Adipocyte (in vitro differentiated cells): ENCODE data around the gene TENM4.

ENCODE experiments used
- DNase-seq: peaks from one replicate; pipeline ENCODE4 v3.0.0-alpha.2; 2015; ENCODE audit warnings: low read depth
- H3K27me3 ChIP-seq: replicated peaks from 2 replicates; pipeline ENCODE4 v1.7.0; 2013; ENCODE audit warnings: mild to moderate bottlenecking, low read length, moderate library complexity; ENCODE audit not compliant: control insufficient read depth, insufficient read depth
- H3K36me3 ChIP-seq: 2 replicates; pipeline ENCODE4 v1.7.0; 2013; ENCODE audit warnings: low read length, mild to moderate bottlenecking, moderate library complexity; ENCODE audit not compliant: control insufficient read depth, insufficient read depth, severe bottlenecking
- H3K4me1 ChIP-seq: 2 replicates; pipeline ENCODE4 v1.7.0; 2013; ENCODE audit warnings: mild to moderate bottlenecking, low read length, moderate library complexity; ENCODE audit not compliant: control insufficient read depth, insufficient read depth
- H3K4me3 ChIP-seq: 2 replicates; pipeline ENCODE4 v1.7.0; 2013; ENCODE audit warnings: mild to moderate bottlenecking, low read length, moderate library complexity
- H3K9ac ChIP-seq: 2 replicates; pipeline ENCODE4 v1.7.0; 2013; ENCODE audit warnings: mild to moderate bottlenecking, low read length, moderate library complexity
- H3K9me3 ChIP-seq: 2 replicates; pipeline ENCODE4 v1.7.0; 2013; ENCODE audit warnings: mild to moderate bottlenecking, low read length, moderate library complexity; ENCODE audit not compliant: control insufficient read depth

TENM4 gene

GRCh38 chr11:79417069-79417920 is 23.5 kb downstream of the TENM4 start:
- no peak overlapping the region for H3K4me3 ChIP-seq
- peaks cover 39% of the 10 kb centered on the region for H3K4me1 ChIP-seq
- H3K9me3 ChIP-seq, result no peaks in the 10 kb centered on the region
- H3K36me3 ChIP-seq, result peaks cover 6% of the 10 kb centered on the region
- DNase-seq, result no peak
- H3K27me3 ChIP-seq, result no peaks in the 10 kb centered on the region
- H3K9ac ChIP-seq, result no peak overlapping the region

GRCh38 chr11:79415912-79416311 is 24.9 kb downstream of the TENM4 start:
- no peaks in the 10 kb centered on the region for H3K27me3 ChIP-seq
- no peak overlapping the region for H3K9ac ChIP-seq
- peaks cover 40% of the 10 kb centered on the region for H3K4me1 ChIP-seq
- no peak for DNase-seq
- H3K4me3 ChIP-seq, result no peak overlapping the region
- H3K36me3 ChIP-seq, result peaks cover 6% of the 10 kb centered on the region
- H3K9me3 ChIP-seq, result no peaks in the 10 kb centered on the region

DNA sequence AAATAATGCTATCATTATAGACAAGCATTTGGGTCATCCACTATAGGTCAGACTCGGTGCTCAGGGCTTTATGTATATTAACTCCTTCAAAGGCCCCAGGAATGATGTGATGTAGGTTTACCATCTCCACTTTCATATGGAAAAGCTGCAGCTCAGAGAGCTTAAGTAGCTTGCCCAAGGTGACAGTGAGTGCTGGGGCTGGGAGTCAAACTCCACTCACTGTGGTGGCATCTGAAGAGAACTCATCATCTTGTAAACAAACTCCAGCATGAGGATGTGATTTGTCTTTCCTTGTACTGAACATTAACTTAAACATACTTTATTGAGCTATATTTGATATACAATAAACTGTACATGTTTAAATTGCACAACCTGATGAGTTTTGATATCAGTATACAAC is 25.4 kb downstream of the TENM4 start:
- DNase-seq, result no peak
- Histone ChIP-seq H3K36me3 (peaks cover 6% of the 10 kb centered on the region), H3K4me1 (peaks cover 40% of the 10 kb centered on the region), H3K27me3 (no peaks in the 10 kb centered on the region), H3K9me3 (no peaks in the 10 kb centered on the region), H3K4me3 (peak overlapping the region; percentile 56), H3K9ac (peak overlapping the region; percentile 62)

GRCh38 chr11:79414644-79415317 is 26.0 kb downstream of the TENM4 start:
- Histone ChIP-seq H3K9me3 (no peaks in the 10 kb centered on the region), H3K9ac (peak overlapping the region; percentile 62), H3K4me3 (peak overlapping the region; percentile 56), H3K27me3 (no peaks in the 10 kb centered on the region), H3K36me3 (peaks cover 6% of the 10 kb centered on the region), H3K4me1 (peaks cover 40% of the 10 kb centered on the region)
- peak; percentile 62 for DNase-seq

DNA sequence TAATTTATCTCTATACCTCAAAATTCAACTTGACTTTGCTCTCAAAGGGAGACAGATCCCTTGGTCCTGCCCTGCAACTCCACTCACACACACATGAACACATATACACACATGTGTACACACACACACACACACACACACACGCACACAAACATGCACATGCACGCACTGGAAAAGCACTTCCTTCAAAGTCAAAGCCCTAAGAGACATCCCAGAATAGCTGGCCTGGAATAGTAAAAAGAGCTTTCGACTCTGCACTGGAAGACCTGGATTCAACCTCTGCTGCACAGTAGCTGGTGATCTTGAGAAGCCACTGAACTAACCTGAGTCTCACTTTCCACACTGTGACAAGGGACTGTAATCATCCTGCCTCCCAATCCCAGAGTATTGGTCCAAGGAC is 26.8 kb downstream of the TENM4 start:
- peaks cover 6% of the 10 kb centered on the region for H3K36me3 ChIP-seq
- peak overlapping the region; percentile 62 for H3K9ac ChIP-seq
- H3K27me3 ChIP-seq, result no peaks in the 10 kb centered on the region
- peaks cover 36% of the 10 kb centered on the region for H3K4me1 ChIP-seq
- no peaks in the 10 kb centered on the region for H3K9me3 ChIP-seq
- peak overlapping the region; percentile 56 for H3K4me3 ChIP-seq
- no peak for DNase-seq

DNA sequence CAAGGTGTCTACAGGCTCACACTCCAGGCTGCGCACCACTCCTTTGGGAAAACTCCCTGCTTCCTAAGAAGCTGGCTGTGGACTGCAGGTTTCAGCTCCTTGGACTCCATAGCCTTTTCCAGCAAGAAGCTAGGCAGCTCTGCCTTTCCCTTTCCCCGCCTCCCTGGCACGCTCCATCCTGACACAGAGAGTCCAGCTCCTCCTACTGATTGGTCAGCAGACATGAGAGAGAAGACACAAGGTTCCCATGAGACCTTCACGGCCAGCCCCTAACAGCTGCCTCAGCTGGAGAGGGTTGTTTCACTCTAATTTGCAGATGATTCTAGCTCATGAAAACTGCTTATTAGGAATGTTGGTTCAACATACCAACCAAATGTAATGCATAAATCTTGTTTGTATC is 27.6 kb downstream of the TENM4 start:
- Histone ChIP-seq H3K27me3 (no peaks in the 10 kb centered on the region), H3K9ac (peak overlapping the region; percentile 62), H3K4me3 (peak overlapping the region; percentile 56), H3K9me3 (no peaks in the 10 kb centered on the region), H3K4me1 (peaks cover 33% of the 10 kb centered on the region), H3K36me3 (peaks cover 6% of the 10 kb centered on the region)
- DNase-seq, result peak; percentile 82

DNA sequence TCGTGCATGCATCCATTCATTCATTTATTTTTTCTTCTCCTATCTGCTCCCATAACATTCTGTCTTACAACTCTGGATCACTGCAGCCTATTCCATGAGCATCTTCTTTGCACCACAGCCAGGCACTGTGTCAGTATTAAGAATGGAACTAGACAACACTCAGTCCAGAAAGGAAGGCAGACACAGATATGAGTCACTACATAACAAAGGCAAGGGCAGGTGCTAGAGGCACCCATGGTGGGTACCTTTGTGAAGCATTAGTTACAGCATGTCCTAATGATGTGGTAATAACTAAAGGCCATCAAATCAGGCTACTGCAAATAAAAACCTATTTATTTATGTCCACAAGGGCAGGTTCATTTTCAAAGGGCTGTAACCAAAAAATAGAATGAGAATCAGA is 28.1 kb downstream of the TENM4 start:
- peaks cover 6% of the 10 kb centered on the region for H3K36me3 ChIP-seq
- H3K9me3 ChIP-seq, result no peaks in the 10 kb centered on the region
- no peaks in the 10 kb centered on the region for H3K27me3 ChIP-seq
- H3K4me1 ChIP-seq, result peaks cover 33% of the 10 kb centered on the region
- peak overlapping the region; percentile 42 for H3K4me3 ChIP-seq
- no peak for DNase-seq
- H3K9ac ChIP-seq, result peak overlapping the region; percentile 29

- Histone ChIP-seq H3K4me1 (peaks cover 27% of the 10 kb centered on the region), H3K4me3 (no peak overlapping the region), H3K27me3 (no peaks in the 10 kb centered on the region), H3K9ac (no peak overlapping the region), H3K36me3 (no peaks in the 10 kb centered on the region), H3K9me3 (no peaks in the 10 kb centered on the region)
- DNase-seq, result no peak
Measured at GRCh38 chr11:79409330-79409729, 31.5 kb downstream of the TENM4 start.

DNA sequence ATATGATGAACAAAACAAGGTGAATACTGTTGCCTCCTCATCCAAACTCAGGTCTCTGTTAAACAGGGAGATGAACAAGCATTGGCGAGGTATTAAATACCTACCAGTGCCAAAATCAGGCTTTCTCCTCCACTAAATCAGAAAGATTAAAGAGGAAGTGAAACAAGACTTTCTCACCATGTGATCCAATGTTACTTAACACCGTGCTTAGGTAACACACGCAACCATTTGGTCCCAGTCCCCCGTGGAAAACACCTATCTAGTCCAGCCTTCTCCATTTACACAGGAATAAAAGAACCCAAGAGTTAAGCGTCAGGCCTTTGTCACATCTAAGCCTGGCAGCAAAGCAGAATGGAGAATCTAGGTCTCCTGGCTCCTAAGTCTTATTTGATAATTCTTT is 34.5 kb downstream of the TENM4 start:
- H3K4me3 ChIP-seq, result no peak overlapping the region
- H3K9me3 ChIP-seq, result no peaks in the 10 kb centered on the region
- no peaks in the 10 kb centered on the region for H3K27me3 ChIP-seq
- H3K36me3 ChIP-seq, result no peaks in the 10 kb centered on the region
- H3K4me1 ChIP-seq, result peaks cover 13% of the 10 kb centered on the region
- no peak overlapping the region for H3K9ac ChIP-seq
- no peak for DNase-seq

GRCh38 chr11:79404806-79405205 is 36.0 kb downstream of the TENM4 start:
- no peak for DNase-seq
- no peaks in the 10 kb centered on the region for H3K36me3 ChIP-seq
- no peaks in the 10 kb centered on the region for H3K9me3 ChIP-seq
- no peak overlapping the region for H3K9ac ChIP-seq
- no peak overlapping the region for H3K4me3 ChIP-seq
- peaks cover 13% of the 10 kb centered on the region for H3K4me1 ChIP-seq
- no peaks in the 10 kb centered on the region for H3K27me3 ChIP-seq

GRCh38 chr11:79404325-79404724 is 36.5 kb downstream of the TENM4 start:
- DNase-seq, result peak; percentile 60
- Histone ChIP-seq H3K9me3 (no peaks in the 10 kb centered on the region), H3K36me3 (no peaks in the 10 kb centered on the region), H3K27me3 (no peaks in the 10 kb centered on the region), H3K4me3 (no peak overlapping the region), H3K9ac (no peak overlapping the region), H3K4me1 (peaks cover 13% of the 10 kb centered on the region)
